ENCODE data around the gene NOTCH2. TPM values are rescaled to one million over a fixed set of nuclear protein-coding genes. Genes with fewer than 3 reads are reported as not detected.
"Not testable (repeated sequence)": the region's sequence is repeated elsewhere in the genome, so short reads cannot be mapped to it uniquely, and the experiment has no call there.

NOTCH2 gene
- polyA plus RNA-seq, 3 donors, result 47.3 to 108 (median 86.6) TPM

GRCh38 chr1:119981496-119981895 lies 88.0 kb downstream of the NOTCH2 start:
- H3K9me3 ChIP-seq (replicated peaks in 1 of 2; ENCODE audit: control insufficient read depth in 1 of 2, insufficient read depth in 1 of 2, low read length in 2 of 2), result no peaks in the 10 kb centered on the region
- peaks cover 95% of the 10 kb centered on the region for H3K79me2 ChIP-seq (ENCODE audit: insufficient read depth, low read length)
- TF ChIP-seq CTCF (IDR thresholded peaks at IDR 0.05), result no peak

DNA sequence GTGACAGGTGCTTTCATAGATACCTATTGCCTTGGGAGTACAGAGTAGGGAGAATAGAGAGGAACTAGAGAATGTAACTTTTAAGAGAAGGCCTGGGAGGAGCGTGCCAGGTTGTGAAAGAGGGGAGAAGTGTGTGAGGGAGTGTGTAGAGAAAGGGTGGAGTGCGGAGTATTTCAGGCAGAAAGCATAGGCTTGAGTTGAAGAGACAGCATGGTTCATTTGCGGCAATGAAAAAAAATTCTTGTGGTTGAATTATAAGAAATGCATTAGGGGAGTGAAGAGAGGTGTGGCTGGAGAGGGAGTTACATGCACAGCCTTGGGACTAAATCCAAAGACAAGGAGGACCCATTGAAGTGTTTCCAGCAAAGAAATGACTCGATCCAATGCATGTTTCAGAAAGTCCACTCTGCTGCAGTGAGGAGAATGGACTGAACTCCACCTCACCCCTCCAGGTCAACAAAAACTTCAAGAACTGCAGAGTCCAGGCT lies 91.4 kb downstream of the NOTCH2 start:
- H2AFZ ChIP-seq (ENCODE audit: insufficient read depth, low read depth, low read length, poor library complexity, severe bottlenecking), result no peak overlapping the region
- H3K4me2 ChIP-seq (replicated peaks; ENCODE audit: extremely low read depth, low read length, poor library complexity, severe bottlenecking), result no peak overlapping the region
- peaks cover 23 to 51% of the 10 kb centered on the region in 2 donors for H3K36me3 ChIP-seq (replicated peaks in 1 of 2; ENCODE audit: control insufficient read depth in 1 of 2, insufficient read depth in 2 of 2, low read length in 2 of 2)
- peak in 1 of 3 donors; percentile 27 for DNase-seq
- peak overlapping the region in 1 of 3 experiments; percentile 2 for H3K4me3 ChIP-seq (replicated peaks in 1 of 3; ENCODE audit: low read depth in 2 of 3, low read length in 3 of 3)
- peaks cover 86% of the 10 kb centered on the region for H3K79me2 ChIP-seq (ENCODE audit: insufficient read depth, low read length)
- intact Hi-C loops (cut with micrococcal nuclease), result no loop called here
- Mint-ChIP-seq H3K4me3 (peak overlapping the region in 1 of 2 donors; percentile 36), H3K27ac (peak overlapping the region in 6 of 7 donors; percentile 3 to 86 (median 32)), H3K4me1 (peaks cover 48% of the 10 kb centered on the region), H3K27me3 (ENCODE audit: low read depth in 3 of 3) (no peaks in the 10 kb centered on the region), H3K9me3 (no peaks in the 10 kb centered on the region), H3K36me3 (peaks cover 36 to 50% of the 10 kb centered on the region in 2 donors)
- H3K27me3 ChIP-seq (ENCODE audit: control insufficient read depth in 2 of 2, insufficient read depth in 2 of 2, low read length in 2 of 2), result no peaks in the 10 kb centered on the region
- H3K27ac ChIP-seq (ENCODE audit: low read depth in 1 of 2, low read length in 2 of 2), result peak overlapping the region; percentile 31 to 58
- peaks cover 94% of the 10 kb centered on the region for H4K20me1 ChIP-seq (ENCODE audit: insufficient read depth, low read length)
- no peak for TF ChIP-seq CTCF (IDR thresholded peaks at IDR 0.05)
- H3K9ac ChIP-seq (ENCODE audit: insufficient read depth, low read length, poor library complexity, severe bottlenecking), result no peak overlapping the region
- no peaks in the 10 kb centered on the region for H3K9me3 ChIP-seq (replicated peaks in 1 of 2; ENCODE audit: control insufficient read depth in 1 of 2, insufficient read depth in 1 of 2, low read length in 2 of 2)
- 3% methylated on average over 3 of the region's 4 CpGs for WGBS (ENCODE audit: insufficient coverage)
- peaks cover 54 to 68% of the 10 kb centered on the region in 2 donors for H3K4me1 ChIP-seq (ENCODE audit: control insufficient read depth in 1 of 2, insufficient read depth in 2 of 2, low read length in 2 of 2)

More at GRCh38 chr1:119981496-119981895, 88.0 kb downstream of the NOTCH2 start:
- H3K36me3 Mint-ChIP-seq, result peaks cover 42 to 52% of the 10 kb centered on the region in 2 donors
- H3K27ac Mint-ChIP-seq, result no peak overlapping the region
- Histone ChIP-seq H3K4me2 (replicated peaks; ENCODE audit: extremely low read depth, low read length, poor library complexity, severe bottlenecking) (no peak overlapping the region), H3K4me3 (replicated peaks in 1 of 3; ENCODE audit: low read depth in 2 of 3, low read length in 3 of 3) (no peak overlapping the region), H3K9ac (ENCODE audit: insufficient read depth, low read length, poor library complexity, severe bottlenecking) (no peak overlapping the region), H2AFZ (ENCODE audit: insufficient read depth, low read depth, low read length, poor library complexity, severe bottlenecking) (no peak overlapping the region), H3K27me3 (ENCODE audit: control insufficient read depth in 2 of 2, insufficient read depth in 2 of 2, low read length in 2 of 2) (no peaks in the 10 kb centered on the region), H3K27ac (ENCODE audit: low read depth in 1 of 2, low read length in 2 of 2) (peak overlapping the region in 1 of 2 donors; percentile 46), H3K36me3 (replicated peaks in 1 of 2; ENCODE audit: control insufficient read depth in 1 of 2, insufficient read depth in 2 of 2, low read length in 2 of 2) (peaks cover 39 to 67% of the 10 kb centered on the region in 2 donors), H3K4me1 (ENCODE audit: control insufficient read depth in 1 of 2, insufficient read depth in 2 of 2, low read length in 2 of 2) (peaks cover 31 to 48% of the 10 kb centered on the region in 2 donors), H4K20me1 (ENCODE audit: insufficient read depth, low read length) (peaks cover 98% of the 10 kb centered on the region)
- DNase-seq, result no peak
- 100% methylated on average over 2 of the region's 5 CpGs for WGBS (ENCODE audit: insufficient coverage)
- H3K4me3 Mint-ChIP-seq, result no peak overlapping the region
- no peaks in the 10 kb centered on the region for H3K27me3 Mint-ChIP-seq (ENCODE audit: low read depth in 3 of 3)
- intact Hi-C loops (cut with micrococcal nuclease), result no loop called here
- H3K4me1 Mint-ChIP-seq, result peaks cover 24% of the 10 kb centered on the region
- no peaks in the 10 kb centered on the region for H3K9me3 Mint-ChIP-seq

DNA sequence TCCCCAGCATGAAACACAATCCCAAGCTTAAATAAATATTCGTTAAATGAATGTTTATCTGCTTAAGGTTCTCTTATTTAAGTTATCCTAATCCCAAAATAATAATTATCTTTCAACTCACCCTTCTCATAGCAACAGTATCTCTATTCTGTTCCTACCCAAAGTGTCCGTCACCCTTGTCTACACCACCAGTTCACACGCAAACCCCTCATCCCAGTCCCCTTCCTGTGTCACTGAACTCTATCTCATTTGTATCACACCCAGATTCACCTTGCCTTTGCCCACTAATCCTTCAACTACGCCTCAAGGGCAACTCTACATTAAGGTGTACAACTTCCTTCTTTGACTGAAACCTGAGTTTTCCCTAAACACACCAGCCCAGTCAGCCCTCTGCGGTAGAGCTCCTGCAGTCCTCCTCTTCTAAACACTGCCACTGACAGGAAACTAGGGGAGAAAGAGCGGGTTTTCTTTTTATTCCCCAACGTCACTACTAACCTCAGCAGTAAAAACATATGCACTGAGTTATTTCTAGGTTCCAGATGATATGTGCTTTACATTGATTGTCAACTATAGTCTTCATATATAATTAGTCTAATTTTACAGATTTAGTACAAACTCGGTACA lies 92.2 kb downstream of the NOTCH2 start:
- H3K9ac ChIP-seq (ENCODE audit: insufficient read depth, low read length, poor library complexity, severe bottlenecking); H2AFZ ChIP-seq (ENCODE audit: insufficient read depth, low read depth, low read length, poor library complexity, severe bottlenecking); H3K27me3 ChIP-seq (ENCODE audit: control insufficient read depth in 2 of 2, insufficient read depth in 2 of 2, low read length in 2 of 2); H3K4me3 Mint-ChIP-seq; H3K9me3 Mint-ChIP-seq; H3K27me3 Mint-ChIP-seq (ENCODE audit: low read depth in 3 of 3); H3K4me2 ChIP-seq (replicated peaks; ENCODE audit: extremely low read depth, low read length, poor library complexity, severe bottlenecking); H3K4me3 ChIP-seq (replicated peaks in 1 of 3; ENCODE audit: low read depth in 2 of 3, low read length in 3 of 3); intact Hi-C loops (cut with micrococcal nuclease); DNase-seq; H3K9me3 ChIP-seq (replicated peaks in 1 of 2; ENCODE audit: control insufficient read depth in 1 of 2, insufficient read depth in 1 of 2, low read length in 2 of 2): not testable (repeated sequence)
- peaks cover 94% of the 10 kb centered on the region for H4K20me1 ChIP-seq (ENCODE audit: insufficient read depth, low read length)
- peak overlapping the region in 1 of 2 donors; percentile 58 for H3K27ac ChIP-seq (ENCODE audit: low read depth in 1 of 2, low read length in 2 of 2)
- Mint-ChIP-seq H3K4me1 (peaks cover 52% of the 10 kb centered on the region), H3K27ac (peak overlapping the region in 3 of 7 donors; percentile 13 to 28 (median 17)), H3K36me3 (peaks cover 41 to 58% of the 10 kb centered on the region in 2 donors)
- peaks cover 22 to 53% of the 10 kb centered on the region in 2 donors for H3K36me3 ChIP-seq (replicated peaks in 1 of 2; ENCODE audit: control insufficient read depth in 1 of 2, insufficient read depth in 2 of 2, low read length in 2 of 2)
- H3K79me2 ChIP-seq (ENCODE audit: insufficient read depth, low read length), result peaks cover 88% of the 10 kb centered on the region
- 93% methylated on average over 2 of the region's 8 CpGs for WGBS (ENCODE audit: insufficient coverage)
- H3K4me1 ChIP-seq (ENCODE audit: control insufficient read depth in 1 of 2, insufficient read depth in 2 of 2, low read length in 2 of 2), result peaks cover 51 to 68% of the 10 kb centered on the region in 2 donors
